OCI-LY3 (cell line): ENCODE results near the gene DLG4.
"Not testable (repeated sequence)": the region's sequence is repeated elsewhere in the genome, so short reads cannot be mapped to it uniquely, and the experiment has no call there.

ENCODE experiments used
- H2AFZ ChIP-seq: fragments of 200-600, 300-600 bp; shearing (Covaris generic); 2 replicates; pipeline ENCODE4 v1.6.0; 2014; ENCODE audit warnings: antibody characterized with exemption, low read depth, low read length
- H3K27ac ChIP-seq: fragments of 200-600, 300-600 bp; sonication (generic); 2 replicates; pipeline ENCODE4 v1.5.1; 2014; ENCODE audit warnings: mild to moderate bottlenecking, low read length, moderate library complexity, mixed read lengths
- H3K27me3 ChIP-seq: fragments of 200-600, 300-600 bp; sonication (generic); 2 replicates; pipeline ENCODE4 v1.6.1; 2014; ENCODE audit warnings: low read depth, low read length, mixed read lengths
- H3K36me3 ChIP-seq: fragments of 200-600, 300-600 bp; sonication (generic); replicated peaks from 2 replicates; pipeline ENCODE3; 2014; ENCODE audit warnings: low read depth, low read length, mixed read lengths
- H3K4me1 ChIP-seq: fragments of 300-600, 200-600 bp; sonication (generic); 2 replicates; pipeline ENCODE4 v1.6.1; 2014; ENCODE audit warnings: low read length, mixed read lengths
- H3K4me2 ChIP-seq: fragments of 200-600, 300-600 bp; sonication (generic); 2 replicates; pipeline ENCODE4 v1.6.1; 2014; ENCODE audit warnings: low read length, mixed read lengths
- H3K4me3 ChIP-seq: fragments of 300-600, 200-600 bp; sonication (generic); 2 replicates; pipeline ENCODE4 v1.5.1; 2014; ENCODE audit warnings: antibody characterized with exemption, mild to moderate bottlenecking, low read length, moderate library complexity
- H3K79me2 ChIP-seq: fragments of 300-600, 200-600 bp; shearing (Covaris generic); 2 replicates; pipeline ENCODE4 v1.6.1; 2014; ENCODE audit warnings: mild to moderate bottlenecking, low read length, mixed read lengths
- H3K9ac ChIP-seq: fragments of 300-600, 200-600 bp; shearing (Covaris generic); 2 replicates; pipeline ENCODE4 v1.6.0; 2014; ENCODE audit warnings: mild to moderate bottlenecking, low read length, moderate library complexity
- H3K9me3 ChIP-seq: fragments of 200-600, 300-600 bp; shearing (Covaris generic); 2 replicates; pipeline ENCODE4 v1.6.1; 2014; ENCODE audit warnings: low read length, mixed read lengths; ENCODE audit not compliant: insufficient read depth
- H4K20me1 ChIP-seq: fragments of 200-600, 300-600 bp; sonication (generic); 2 replicates; pipeline ENCODE4 v1.6.1; 2016; ENCODE audit warnings: low read length, mixed read lengths; ENCODE audit not compliant: insufficient read depth
- CTCF ChIP-seq: fragments of 200-600, 300-600 bp; sonication (generic); IDR thresholded peaks from 2 replicates; pipeline ENCODE4 v1.5.1; 2014; ENCODE audit warnings: antibody characterized with exemption, low read length, low read depth
- EZH2phosphoT487 ChIP-seq: fragments of 200-600 bp; shearing (Covaris generic); IDR thresholded peaks from 2 replicates; pipeline ENCODE4 v1.6.1; 2018; ENCODE audit warnings: antibody characterized with exemption, mixed run types, low read depth

DLG4 gene

DNA sequence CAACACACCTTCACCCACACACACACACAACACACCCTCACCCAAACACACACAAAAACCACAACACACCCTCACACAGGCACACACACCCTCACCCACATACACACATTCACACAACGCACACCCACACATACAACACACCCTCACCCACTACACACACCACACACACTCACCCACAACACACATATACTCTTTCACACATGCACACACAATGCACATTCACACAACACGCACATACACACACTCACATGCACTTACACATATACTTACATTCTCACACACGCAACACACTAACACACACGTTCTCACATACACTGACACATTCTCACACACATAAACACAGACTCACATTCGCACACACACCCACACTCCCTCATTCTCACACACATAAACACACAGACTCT, 44.3 kb downstream of the DLG4 start:
- no peaks in the 10 kb centered on the region for H3K9me3 ChIP-seq
- H3K9ac ChIP-seq, result no peak overlapping the region
- peaks cover 5% of the 10 kb centered on the region for H3K4me1 ChIP-seq
- no peaks in the 10 kb centered on the region for H3K27me3 ChIP-seq
- H3K79me2 ChIP-seq, result no peaks in the 10 kb centered on the region
- TF ChIP-seq EZH2phosphoT487, result no peak
- TF ChIP-seq CTCF, result no peak
- H3K4me3 ChIP-seq, result no peak overlapping the region
- no peak overlapping the region for H2AFZ ChIP-seq
- H3K4me2 ChIP-seq, result no peak overlapping the region
- H3K36me3 ChIP-seq, result no peaks in the 10 kb centered on the region
- no peak overlapping the region for H3K27ac ChIP-seq
- H4K20me1 ChIP-seq, result no peaks in the 10 kb centered on the region

- no peak overlapping the region for H3K27ac ChIP-seq
- peaks cover 5% of the 10 kb centered on the region for H3K4me1 ChIP-seq
- H3K4me3 ChIP-seq, result no peak overlapping the region
- H3K4me2 ChIP-seq, result no peak overlapping the region
- H3K36me3 ChIP-seq, result no peaks in the 10 kb centered on the region
- H3K79me2 ChIP-seq, result no peaks in the 10 kb centered on the region
- H4K20me1 ChIP-seq, result no peaks in the 10 kb centered on the region
- H3K27me3 ChIP-seq, result no peaks in the 10 kb centered on the region
- TF ChIP-seq EZH2phosphoT487, result no peak
- no peak for TF ChIP-seq CTCF
- no peak overlapping the region for H3K9ac ChIP-seq
- no peak overlapping the region for H2AFZ ChIP-seq
- H3K9me3 ChIP-seq, result no peaks in the 10 kb centered on the region
Measured at GRCh38 chr17:7174603-7175326, 44.9 kb downstream of the DLG4 start.

DNA sequence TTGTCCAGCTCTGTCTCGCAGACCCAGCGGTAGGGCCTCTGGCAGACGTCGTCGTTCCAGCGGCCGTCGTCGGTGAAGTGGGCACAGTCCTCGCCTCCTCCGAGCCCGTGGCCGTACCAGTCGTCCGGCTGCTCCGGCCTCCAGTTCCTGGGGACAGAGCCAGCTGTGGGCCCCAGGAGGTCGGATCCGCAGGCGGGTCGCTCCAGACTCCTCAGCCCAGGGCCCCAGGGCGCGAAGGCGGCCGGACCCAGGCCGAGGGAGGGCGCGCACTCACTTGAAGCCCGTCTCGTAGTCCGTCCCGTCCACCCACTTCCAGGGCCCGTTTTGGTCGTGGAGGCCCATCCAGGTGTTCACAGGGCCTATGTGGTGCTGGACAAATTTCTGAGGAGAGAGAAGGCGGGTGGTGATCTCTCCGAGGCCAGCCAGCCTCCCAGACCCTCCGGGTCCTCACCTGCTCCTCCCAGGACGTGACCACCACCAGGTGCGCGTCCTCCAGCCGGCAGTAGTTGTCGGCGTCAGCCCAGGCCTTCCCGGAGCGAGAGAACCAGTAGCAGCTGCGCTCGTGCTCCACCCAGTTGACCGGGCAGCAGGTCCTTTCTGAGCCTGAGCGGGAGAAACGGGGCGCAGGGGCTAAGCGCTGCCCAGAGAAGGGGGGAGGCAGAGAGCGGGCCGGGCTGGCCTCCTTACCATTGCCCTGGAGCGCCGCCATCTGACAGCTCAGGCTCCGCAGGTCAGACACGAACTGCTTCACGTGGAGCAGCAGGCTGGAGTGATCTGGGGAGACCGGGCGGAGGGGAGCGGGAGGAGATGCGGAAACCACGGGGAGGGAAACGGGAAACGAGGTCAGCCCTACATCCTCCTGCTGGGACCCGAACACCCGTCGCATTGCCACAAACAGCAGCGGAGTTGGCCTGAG, 45.7 kb downstream of the DLG4 start:
- no peaks in the 10 kb centered on the region for H3K79me2 ChIP-seq
- no peaks in the 10 kb centered on the region for H4K20me1 ChIP-seq
- H3K27ac ChIP-seq, result no peak overlapping the region
- H3K9me3 ChIP-seq, result no peaks in the 10 kb centered on the region
- H3K9ac ChIP-seq, result no peak overlapping the region
- TF ChIP-seq CTCF (no peak), EZH2phosphoT487 (no peak)
- H3K4me3 ChIP-seq, result no peak overlapping the region
- no peaks in the 10 kb centered on the region for H3K27me3 ChIP-seq
- H3K4me2 ChIP-seq, result no peak overlapping the region
- H3K4me1 ChIP-seq, result peaks cover 5% of the 10 kb centered on the region
- H2AFZ ChIP-seq, result no peak overlapping the region
- no peaks in the 10 kb centered on the region for H3K36me3 ChIP-seq

GRCh38 chr17:7172522-7173191, 47.0 kb downstream of the DLG4 start:
- H3K79me2 ChIP-seq, H2AFZ ChIP-seq, H4K20me1 ChIP-seq, H3K36me3 ChIP-seq, H3K27ac ChIP-seq, H3K9ac ChIP-seq, H3K4me1 ChIP-seq, H3K4me3 ChIP-seq, H3K9me3 ChIP-seq, H3K4me2 ChIP-seq, H3K27me3 ChIP-seq: not testable (repeated sequence)

DNA sequence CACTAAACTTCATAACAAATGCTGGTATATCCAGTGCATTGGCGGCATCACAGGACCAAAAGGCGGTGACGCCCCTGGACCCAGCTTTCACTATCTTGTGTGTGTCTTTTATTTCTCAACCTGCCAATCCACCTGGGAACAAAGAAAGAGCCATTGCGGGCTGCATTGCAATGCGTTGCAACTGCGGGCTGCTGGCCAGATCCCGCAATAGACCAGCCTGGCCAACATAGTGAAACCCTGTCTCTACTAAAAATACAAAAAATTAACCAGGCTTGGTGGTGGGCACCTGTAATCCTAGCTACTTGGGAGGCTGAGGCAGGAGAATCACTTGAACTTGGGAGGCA, 50.1 kb downstream of the DLG4 start:
- H3K27me3 ChIP-seq, H3K9ac ChIP-seq, H3K9me3 ChIP-seq, H3K27ac ChIP-seq, H3K4me2 ChIP-seq, H4K20me1 ChIP-seq, H3K79me2 ChIP-seq, H3K4me1 ChIP-seq, H3K4me3 ChIP-seq, H3K36me3 ChIP-seq, H2AFZ ChIP-seq: not testable (repeated sequence)

GRCh38 chr17:7168841-7169564, 50.6 kb downstream of the DLG4 start:
- H3K4me1 ChIP-seq, H3K9ac ChIP-seq, H4K20me1 ChIP-seq, H3K27me3 ChIP-seq, H2AFZ ChIP-seq, H3K79me2 ChIP-seq, H3K36me3 ChIP-seq, H3K4me2 ChIP-seq, H3K27ac ChIP-seq, H3K9me3 ChIP-seq, H3K4me3 ChIP-seq: not testable (repeated sequence)
